ENCODE data around the gene UST.
"Not testable (repeated sequence)": the region's sequence is repeated elsewhere in the genome, so short reads cannot be mapped to it uniquely, and the experiment has no call there.

UST gene

DNA sequence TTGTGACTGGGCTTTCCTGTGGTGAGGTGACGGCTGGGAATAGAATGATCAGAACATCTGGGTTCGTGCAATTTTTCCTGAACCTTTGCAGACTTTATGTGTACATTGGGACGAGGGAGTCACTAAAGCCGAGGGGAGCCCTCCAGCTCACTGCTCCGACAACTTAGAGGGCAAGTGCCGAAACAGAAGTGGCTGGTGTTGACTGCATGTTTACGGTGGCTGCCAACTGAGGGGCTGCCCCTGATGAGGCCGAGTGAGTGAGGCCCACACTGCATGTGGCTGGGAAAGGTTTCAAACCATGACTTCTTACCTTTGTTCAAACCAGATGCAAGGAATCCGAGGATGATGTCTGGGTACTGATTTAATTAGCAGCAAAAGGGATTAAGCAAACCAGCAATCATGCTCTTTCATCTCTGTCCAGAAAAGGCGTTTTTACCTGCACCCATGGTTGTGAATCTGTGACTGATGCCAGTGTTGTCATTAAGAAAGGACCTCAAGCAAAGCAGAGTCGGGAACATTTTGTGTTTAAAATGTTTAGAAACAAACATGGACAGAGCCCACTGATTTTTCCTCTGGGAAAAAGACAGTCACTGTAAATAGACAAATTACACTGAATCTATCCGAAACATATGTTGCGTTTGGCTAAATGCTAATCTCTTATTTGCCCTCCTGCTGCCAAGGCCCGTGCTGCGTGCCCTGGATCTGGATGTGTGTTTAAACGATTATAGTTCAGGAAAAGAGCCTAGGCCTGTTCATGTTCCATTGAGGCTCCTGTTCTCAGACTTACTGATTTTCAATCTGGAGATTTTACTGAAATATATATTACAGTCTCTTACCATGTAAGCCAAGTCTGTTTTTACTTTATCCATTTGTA lies 105.1 kb downstream of the UST start:
- Mint-ChIP-seq H3K9me3 (no peaks in the 10 kb centered on the region), H3K27me3 (no peaks in the 10 kb centered on the region), H3K27ac (no peak overlapping the region), H3K36me3 (ENCODE audit: low read depth) (no peaks in the 10 kb centered on the region), H3K4me3 (no peak overlapping the region), H3K4me1 (ENCODE audit: low read depth) (peaks cover 22% of the 10 kb centered on the region)
- intact Hi-C loops (cut with micrococcal nuclease): no loop called here

DNA sequence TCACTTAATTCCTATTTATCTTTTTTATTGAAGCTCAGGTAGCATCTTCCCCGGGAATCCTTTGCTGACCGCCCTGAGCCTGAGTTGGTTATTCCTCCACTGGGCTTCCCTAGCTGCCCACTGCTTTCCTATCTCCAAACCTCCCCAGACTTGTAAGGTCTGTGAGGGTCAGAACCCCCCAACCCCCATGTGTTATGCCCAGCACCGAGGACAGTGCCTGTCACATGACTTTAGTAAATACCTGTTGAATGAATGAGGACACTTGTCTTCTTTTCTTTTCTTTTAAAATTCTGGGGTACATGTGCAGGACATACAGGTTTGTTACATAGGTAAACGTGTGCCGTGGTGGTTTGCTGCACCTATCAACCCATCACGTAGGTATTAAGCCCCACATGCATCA lies 105.9 kb downstream of the UST start:
- intact Hi-C loops (cut with micrococcal nuclease): no loop called here
- Mint-ChIP-seq H3K36me3 (ENCODE audit: low read depth) (no peaks in the 10 kb centered on the region), H3K4me1 (ENCODE audit: low read depth) (peaks cover 22% of the 10 kb centered on the region), H3K9me3 (no peaks in the 10 kb centered on the region), H3K4me3 (no peak overlapping the region), H3K27ac (no peak overlapping the region), H3K27me3 (no peaks in the 10 kb centered on the region)

DNA sequence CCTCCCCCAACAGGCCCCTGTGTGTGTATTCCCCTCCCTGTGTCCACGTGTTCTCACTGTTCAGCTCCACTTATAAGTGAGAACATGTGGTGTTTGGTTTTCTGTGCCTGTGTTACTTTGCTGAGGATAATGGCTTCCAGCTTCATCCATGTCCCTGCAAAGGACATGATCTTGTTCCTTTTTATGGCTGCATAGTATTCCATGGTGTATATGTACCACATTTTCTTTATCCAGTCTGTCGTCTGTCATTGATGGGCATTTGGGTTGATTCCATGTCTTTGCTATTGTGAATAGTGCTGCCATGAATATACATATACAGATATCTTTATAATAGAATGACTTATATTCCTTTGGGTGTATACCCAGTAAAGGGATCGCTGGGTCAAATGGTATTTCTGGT lies 106.3 kb downstream of the UST start:
- H3K36me3 Mint-ChIP-seq (ENCODE audit: low read depth); H3K4me3 Mint-ChIP-seq; H3K27ac Mint-ChIP-seq; H3K9me3 Mint-ChIP-seq; H3K27me3 Mint-ChIP-seq; intact Hi-C loops (cut with micrococcal nuclease): not testable (repeated sequence)
- peaks cover 22% of the 10 kb centered on the region for H3K4me1 Mint-ChIP-seq (ENCODE audit: low read depth)

GRCh38 chr6:148854096-148854495 lies 107.3 kb downstream of the UST start:
- Mint-ChIP-seq H3K27me3 (no peaks in the 10 kb centered on the region), H3K27ac (no peak overlapping the region), H3K4me1 (ENCODE audit: low read depth) (peaks cover 17% of the 10 kb centered on the region), H3K4me3 (no peak overlapping the region), H3K36me3 (ENCODE audit: low read depth) (no peaks in the 10 kb centered on the region), H3K9me3 (no peaks in the 10 kb centered on the region)
- intact Hi-C loops (cut with micrococcal nuclease): no loop called here

GRCh38 chr6:148854992-148855391 lies 108.2 kb downstream of the UST start:
- Mint-ChIP-seq H3K9me3 (no peaks in the 10 kb centered on the region), H3K27ac (no peak overlapping the region), H3K27me3 (no peaks in the 10 kb centered on the region), H3K4me3 (no peak overlapping the region), H3K36me3 (ENCODE audit: low read depth) (no peaks in the 10 kb centered on the region), H3K4me1 (ENCODE audit: low read depth) (peaks cover 11% of the 10 kb centered on the region)
- intact Hi-C loops (cut with micrococcal nuclease): no loop called here

DNA sequence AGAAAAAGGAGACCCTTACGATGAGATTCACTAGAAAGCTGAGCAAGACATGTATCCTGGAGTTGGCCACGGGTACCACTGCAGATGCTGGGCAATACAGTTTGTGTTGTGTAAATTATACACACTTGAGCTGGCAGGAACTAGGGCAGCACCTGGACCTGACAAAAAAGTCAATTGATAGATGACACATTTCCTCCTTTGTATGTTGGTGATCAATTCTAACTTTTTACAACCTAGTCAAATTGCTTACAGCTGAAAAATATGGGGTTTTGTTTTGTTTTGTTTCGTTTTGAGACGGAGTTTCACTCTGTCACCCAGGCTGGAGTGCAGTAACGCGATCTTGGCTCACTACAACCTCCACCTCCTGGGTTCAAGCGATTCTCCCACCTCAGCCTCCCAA lies 108.9 kb downstream of the UST start:
- H3K9me3 Mint-ChIP-seq: no peaks in the 10 kb centered on the region

GRCh38 chr6:148857798-148858390 lies 111.1 kb downstream of the UST start:
- H3K27ac Mint-ChIP-seq: no peak overlapping the region

More for the DNA sequence above, 108.9 kb downstream of the UST start:
- Mint-ChIP-seq H3K4me3 (no peak overlapping the region), H3K27ac (no peak overlapping the region), H3K27me3 (no peaks in the 10 kb centered on the region), H3K36me3 (ENCODE audit: low read depth) (no peaks in the 10 kb centered on the region), H3K4me1 (ENCODE audit: low read depth) (peaks cover 11% of the 10 kb centered on the region)
- intact Hi-C loops (cut with micrococcal nuclease): no loop called here

GRCh38 chr6:148864132-148864531 lies 117.3 kb downstream of the UST start:
- H3K4me1 Mint-ChIP-seq (ENCODE audit: low read depth); H3K36me3 Mint-ChIP-seq (ENCODE audit: low read depth); intact Hi-C loops (cut with micrococcal nuclease); H3K4me3 Mint-ChIP-seq; H3K27ac Mint-ChIP-seq; H3K9me3 Mint-ChIP-seq; H3K27me3 Mint-ChIP-seq: not testable (repeated sequence)

More at GRCh38 chr6:148857798-148858390, 111.1 kb downstream of the UST start:
- intact Hi-C loops (cut with micrococcal nuclease): no loop called here
- no peaks in the 10 kb centered on the region for H3K36me3 Mint-ChIP-seq (ENCODE audit: low read depth)
- H3K9me3 Mint-ChIP-seq: peaks cover 2% of the 10 kb centered on the region
- peaks cover 11% of the 10 kb centered on the region for H3K4me1 Mint-ChIP-seq (ENCODE audit: low read depth)
- H3K4me3 Mint-ChIP-seq: no peak overlapping the region
- H3K27me3 Mint-ChIP-seq: no peaks in the 10 kb centered on the region

DNA sequence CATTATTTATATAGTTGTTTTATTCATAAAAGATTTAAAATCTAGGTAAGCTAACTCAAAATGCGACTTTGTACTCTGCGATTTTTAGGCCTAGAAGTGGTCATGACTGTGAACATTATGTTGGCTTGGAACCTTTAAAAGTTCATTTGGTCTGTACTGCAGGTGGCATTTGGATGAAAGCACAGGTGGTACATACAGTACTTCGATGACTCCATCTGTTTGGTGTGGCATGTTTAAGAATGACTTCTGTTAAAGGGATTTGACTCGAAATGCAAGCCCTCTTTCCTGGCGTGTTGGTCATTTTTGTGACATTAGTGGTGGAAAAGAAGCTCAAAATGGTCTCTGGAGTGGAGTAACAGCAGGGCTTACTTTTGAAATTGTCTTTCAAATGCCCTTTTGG lies 118.1 kb downstream of the UST start:
- intact Hi-C loops (cut with micrococcal nuclease): no loop called here
- Mint-ChIP-seq H3K4me3 (no peak overlapping the region), H3K9me3 (peaks cover 8% of the 10 kb centered on the region), H3K4me1 (ENCODE audit: low read depth) (peaks cover 6% of the 10 kb centered on the region), H3K27ac (no peak overlapping the region), H3K27me3 (no peaks in the 10 kb centered on the region), H3K36me3 (ENCODE audit: low read depth) (no peaks in the 10 kb centered on the region)

DNA sequence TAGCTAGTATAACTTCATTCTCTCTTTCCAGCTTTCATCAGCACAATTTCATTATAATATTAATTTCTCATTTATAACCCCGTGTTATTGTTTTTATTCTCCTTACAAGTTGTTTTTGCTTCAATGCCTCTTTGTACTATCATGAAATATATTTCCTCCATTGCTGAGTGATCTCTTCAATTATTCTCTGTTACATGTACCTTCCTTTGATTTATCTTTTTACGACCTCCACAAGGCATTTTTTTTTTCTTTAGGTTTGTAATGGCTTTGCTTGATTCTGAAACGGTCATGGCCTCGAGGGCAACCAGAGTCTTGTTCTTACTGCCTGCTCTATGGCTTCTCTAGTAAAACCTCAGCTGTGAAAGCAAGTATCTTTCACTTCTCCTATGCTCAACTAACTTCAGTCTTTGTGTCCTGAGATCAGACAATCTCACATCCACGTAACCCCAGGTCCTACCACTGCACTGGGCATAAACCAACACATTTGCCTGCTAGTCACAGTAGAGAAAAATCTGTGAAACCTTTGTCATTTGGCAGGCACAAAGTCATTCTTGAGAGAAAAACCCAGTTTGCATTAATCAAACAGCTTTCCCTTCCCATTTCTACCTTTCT lies 119.9 kb downstream of the UST start:
- peaks cover 6% of the 10 kb centered on the region for H3K4me1 Mint-ChIP-seq (ENCODE audit: low read depth)
- H3K27ac Mint-ChIP-seq: no peak overlapping the region
- H3K4me3 Mint-ChIP-seq: no peak overlapping the region
- H3K9me3 Mint-ChIP-seq: peaks cover 8% of the 10 kb centered on the region
- intact Hi-C loops (cut with micrococcal nuclease): no loop called here
- H3K27me3 Mint-ChIP-seq: no peaks in the 10 kb centered on the region
- H3K36me3 Mint-ChIP-seq (ENCODE audit: low read depth): no peaks in the 10 kb centered on the region

DNA sequence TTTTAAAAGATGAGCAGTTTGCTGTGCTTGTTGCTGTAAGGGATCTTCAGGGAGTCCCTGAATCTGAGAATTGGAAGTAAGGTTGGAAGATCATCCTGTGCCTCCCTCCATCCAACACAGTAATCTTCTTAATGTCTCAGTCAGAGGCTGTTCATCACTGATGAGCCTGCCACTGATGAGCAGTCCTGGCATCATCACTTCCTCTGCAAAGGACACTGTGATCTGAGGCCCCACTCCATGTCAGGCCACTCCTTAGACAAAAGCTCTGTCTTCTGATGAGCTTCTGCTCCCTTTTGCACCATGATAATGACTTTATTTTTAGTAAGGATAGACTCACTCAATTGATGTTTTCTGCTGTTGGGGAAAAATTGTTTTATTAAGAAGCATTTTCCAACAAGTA lies 121.0 kb downstream of the UST start:
- no peaks in the 10 kb centered on the region for H3K36me3 Mint-ChIP-seq (ENCODE audit: low read depth)
- intact Hi-C loops (cut with micrococcal nuclease): no loop called here
- H3K4me3 Mint-ChIP-seq: no peak overlapping the region
- H3K27me3 Mint-ChIP-seq: no peaks in the 10 kb centered on the region
- no peak overlapping the region for H3K27ac Mint-ChIP-seq
- peaks cover 6% of the 10 kb centered on the region for H3K4me1 Mint-ChIP-seq (ENCODE audit: low read depth)
- peaks cover 7% of the 10 kb centered on the region for H3K9me3 Mint-ChIP-seq

- Mint-ChIP-seq H3K27me3 (no peaks in the 10 kb centered on the region), H3K4me3 (no peak overlapping the region), H3K4me1 (ENCODE audit: low read depth) (peaks cover 6% of the 10 kb centered on the region), H3K27ac (no peak overlapping the region), H3K36me3 (ENCODE audit: low read depth) (no peaks in the 10 kb centered on the region), H3K9me3 (peaks cover 2% of the 10 kb centered on the region)
- intact Hi-C loops (cut with micrococcal nuclease): no loop called here
These were observed 121.5 kb downstream of the UST start for GRCh38 chr6:148868314-148868713.

DNA sequence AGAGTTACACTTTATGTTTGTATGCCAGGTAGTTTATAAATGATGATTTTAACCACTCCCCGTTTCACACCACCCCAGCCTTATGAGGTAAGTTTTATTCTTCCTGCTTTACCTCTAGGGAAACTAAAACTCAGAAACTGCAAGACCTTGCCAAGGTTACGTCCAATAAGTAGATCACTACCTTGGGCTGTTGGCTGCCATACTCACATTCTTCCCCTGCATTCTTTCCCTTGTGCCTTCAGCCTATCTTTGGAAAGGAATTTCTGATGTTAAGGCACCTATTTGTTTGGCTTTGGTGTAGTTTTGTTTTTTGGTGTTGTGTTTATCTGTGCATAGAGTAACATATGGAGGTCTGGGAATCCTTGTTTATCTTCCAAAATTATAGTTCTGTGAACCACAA lies 122.1 kb downstream of the UST start:
- Mint-ChIP-seq H3K4me3 (no peak overlapping the region), H3K4me1 (ENCODE audit: low read depth) (peaks cover 6% of the 10 kb centered on the region), H3K27ac (no peak overlapping the region), H3K27me3 (no peaks in the 10 kb centered on the region), H3K36me3 (ENCODE audit: low read depth) (no peaks in the 10 kb centered on the region), H3K9me3 (no peaks in the 10 kb centered on the region)
- intact Hi-C loops (cut with micrococcal nuclease): no loop called here

DNA sequence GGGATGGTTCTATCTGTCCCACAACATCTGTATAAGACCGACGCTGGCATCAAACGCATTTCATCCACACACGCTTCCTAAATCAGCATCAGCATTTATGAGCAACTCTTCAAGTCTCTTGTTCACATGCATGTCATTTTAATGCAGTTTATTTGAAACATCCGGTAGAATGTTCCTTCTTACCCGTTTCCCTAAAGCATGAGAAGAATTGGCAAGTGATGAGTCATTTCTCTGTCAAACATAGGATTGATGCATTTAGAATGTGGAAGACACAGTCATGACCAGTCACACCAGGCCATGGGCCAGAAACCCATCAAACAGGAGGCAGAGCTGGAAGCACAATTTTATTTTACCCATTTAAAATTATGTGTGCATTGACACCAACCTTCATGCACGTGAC lies 122.8 kb downstream of the UST start:
- Mint-ChIP-seq H3K4me1 (ENCODE audit: low read depth) (peaks cover 6% of the 10 kb centered on the region), H3K4me3 (no peak overlapping the region), H3K9me3 (no peaks in the 10 kb centered on the region), H3K36me3 (ENCODE audit: low read depth) (no peaks in the 10 kb centered on the region), H3K27me3 (no peaks in the 10 kb centered on the region), H3K27ac (no peak overlapping the region)
- intact Hi-C loops (cut with micrococcal nuclease): no loop called here

Data from dendritic cell treated with granulocyte-macrophage colony-stimulating factor and Interleukin-4, amounts not matched to agents 40 ng/mL and 50 ng/mL, for 4 days (primary cell).